ENCODE measurements around the gene B3GALT5. TPM values are rescaled to one million over a fixed set of nuclear protein-coding genes. Genes with fewer than 3 reads are reported as not detected.

B3GALT5 gene
- total RNA-seq, 2 donors from 2014 or later, result 0.64 to 1.2 TPM

DNA sequence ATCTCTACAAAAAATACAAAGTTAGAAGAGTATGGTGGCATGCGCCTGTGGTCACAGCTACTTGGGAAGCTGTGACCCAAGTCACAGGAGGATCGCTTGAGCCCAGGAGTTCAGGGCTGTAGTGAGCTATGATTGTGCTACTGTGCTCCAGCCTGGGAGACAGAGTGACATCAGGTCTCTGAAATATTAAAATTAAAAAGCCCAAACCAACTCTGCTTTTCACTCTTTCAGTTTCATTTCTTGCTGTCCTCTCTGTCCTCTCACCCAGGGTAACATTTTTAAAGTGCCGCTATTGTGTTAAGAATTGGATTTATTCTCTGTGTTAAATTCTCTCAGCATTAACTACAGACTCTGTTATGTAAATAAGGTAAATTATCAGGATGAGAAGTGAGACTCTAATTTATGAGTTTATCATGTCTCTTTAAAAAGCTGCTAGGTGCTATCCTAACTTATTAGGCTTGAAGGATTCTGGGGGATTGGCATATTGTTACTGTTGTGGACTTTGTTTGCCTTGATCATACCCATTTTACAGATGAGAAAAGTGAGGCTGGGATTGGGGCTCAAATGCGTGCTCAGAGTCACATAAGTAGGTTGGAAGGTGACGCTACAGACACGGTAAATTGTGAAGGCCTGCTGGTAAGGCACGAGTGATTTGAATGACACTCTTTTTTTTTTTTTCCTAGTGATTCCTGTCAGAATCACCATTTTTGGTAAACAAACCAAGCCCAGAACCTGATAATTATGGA lies 46.5 kb downstream of the B3GALT5 start:
- Histone ChIP-seq H3K27ac (no peak overlapping the region), H3K4me3 (no peak overlapping the region), H3K4me1 (replicated peaks) (no peaks in the 10 kb centered on the region), H3K27me3 (replicated peaks; ENCODE audit: insufficient read depth) (no peaks in the 10 kb centered on the region), H3K9me3 (no peaks in the 10 kb centered on the region), H3K36me3 (no peaks in the 10 kb centered on the region)
- no peak for DNase-seq (ENCODE audit: low spot score)
- intact Hi-C loops (cut with DNase I), result no loop called here
- 77% methylated on average over 7 of the region's 7 CpGs for WGBS
- TF ChIP-seq POLR2AphosphoS5 (IDR thresholded peaks at IDR 0.05), result no peak
- TF ChIP-seq, protein P1, sequence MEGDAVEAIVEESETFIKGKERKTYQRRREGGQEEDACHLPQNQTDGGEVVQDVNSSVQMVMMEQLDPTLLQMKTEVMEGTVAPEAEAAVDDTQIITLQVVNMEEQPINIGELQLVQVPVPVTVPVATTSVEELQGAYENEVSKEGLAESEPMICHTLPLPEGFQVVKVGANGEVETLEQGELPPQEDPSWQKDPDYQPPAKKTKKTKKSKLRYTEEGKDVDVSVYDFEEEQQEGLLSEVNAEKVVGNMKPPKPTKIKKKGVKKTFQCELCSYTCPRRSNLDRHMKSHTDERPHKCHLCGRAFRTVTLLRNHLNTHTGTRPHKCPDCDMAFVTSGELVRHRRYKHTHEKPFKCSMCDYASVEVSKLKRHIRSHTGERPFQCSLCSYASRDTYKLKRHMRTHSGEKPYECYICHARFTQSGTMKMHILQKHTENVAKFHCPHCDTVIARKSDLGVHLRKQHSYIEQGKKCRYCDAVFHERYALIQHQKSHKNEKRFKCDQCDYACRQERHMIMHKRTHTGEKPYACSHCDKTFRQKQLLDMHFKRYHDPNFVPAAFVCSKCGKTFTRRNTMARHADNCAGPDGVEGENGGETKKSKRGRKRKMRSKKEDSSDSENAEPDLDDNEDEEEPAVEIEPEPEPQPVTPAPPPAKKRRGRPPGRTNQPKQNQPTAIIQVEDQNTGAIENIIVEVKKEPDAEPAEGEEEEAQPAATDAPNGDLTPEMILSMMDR (IDR thresholded peaks at IDR 0.05), result no peak
- no peak for TF ChIP-seq POLR2A (IDR thresholded peaks at IDR 0.05)

DNA sequence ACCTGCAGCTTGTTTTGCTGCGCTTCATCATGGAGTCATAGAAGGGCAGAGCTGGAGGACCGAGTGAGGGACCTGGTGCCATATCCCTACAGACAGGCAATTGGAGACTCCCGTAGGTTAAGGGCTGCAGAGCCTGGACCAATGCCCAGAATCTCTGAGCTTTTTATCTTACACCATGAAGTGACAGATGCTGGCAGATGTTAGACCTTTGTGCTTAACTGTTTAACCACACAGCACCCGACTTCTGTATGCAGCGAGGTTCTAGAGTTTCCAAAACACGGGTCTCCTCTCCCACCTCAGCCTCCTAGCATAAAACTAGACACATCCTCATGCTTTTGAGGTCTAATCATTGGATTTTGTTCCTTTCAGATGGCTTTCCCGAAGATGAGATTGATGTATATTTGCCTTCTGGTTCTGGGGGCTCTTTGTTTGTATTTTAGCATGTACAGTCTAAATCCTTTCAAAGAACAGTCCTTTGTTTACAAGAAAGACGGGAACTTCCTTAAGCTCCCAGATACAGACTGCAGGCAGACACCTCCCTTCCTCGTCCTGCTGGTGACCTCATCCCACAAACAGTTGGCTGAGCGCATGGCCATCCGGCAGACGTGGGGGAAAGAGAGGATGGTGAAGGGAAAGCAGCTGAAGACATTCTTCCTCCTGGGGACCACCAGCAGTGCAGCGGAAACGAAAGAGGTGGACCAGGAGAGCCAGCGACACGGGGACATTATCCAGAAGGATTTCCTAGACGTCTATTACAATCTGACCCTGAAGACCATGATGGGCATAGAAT lies 47.6 kb downstream of the B3GALT5 start:
- Histone ChIP-seq H3K9me3 (no peaks in the 10 kb centered on the region), H3K27me3 (replicated peaks; ENCODE audit: insufficient read depth) (no peaks in the 10 kb centered on the region), H3K4me3 (no peak overlapping the region), H3K4me1 (replicated peaks) (no peaks in the 10 kb centered on the region), H3K27ac (no peak overlapping the region), H3K36me3 (no peaks in the 10 kb centered on the region)
- DNase-seq (ENCODE audit: low spot score), result peak; percentile 16
- TF ChIP-seq POLR2AphosphoS5 (IDR thresholded peaks at IDR 0.05) (peak; percentile 28), POLR2A (IDR thresholded peaks at IDR 0.05) (no peak)
- WGBS, result 13% methylated on average over 17 of the region's 17 CpGs
- intact Hi-C loops (cut with DNase I), result no loop called here

DNA sequence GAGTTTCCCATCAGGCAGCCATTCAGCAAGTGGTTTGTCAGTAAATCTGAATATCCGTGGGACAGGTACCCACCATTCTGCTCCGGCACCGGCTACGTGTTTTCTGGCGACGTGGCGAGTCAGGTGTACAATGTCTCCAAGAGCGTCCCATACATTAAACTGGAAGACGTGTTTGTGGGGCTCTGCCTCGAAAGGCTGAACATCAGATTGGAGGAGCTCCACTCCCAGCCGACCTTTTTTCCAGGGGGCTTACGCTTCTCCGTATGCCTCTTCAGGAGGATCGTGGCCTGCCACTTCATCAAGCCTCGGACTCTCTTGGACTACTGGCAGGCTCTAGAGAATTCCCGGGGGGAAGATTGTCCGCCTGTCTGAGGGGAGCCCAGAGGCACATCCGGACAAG lies 48.4 kb downstream of the B3GALT5 start:
- H3K4me3 ChIP-seq, result no peak overlapping the region
- H3K27me3 ChIP-seq (replicated peaks; ENCODE audit: insufficient read depth), result peaks cover 3% of the 10 kb centered on the region
- TF ChIP-seq POLR2AphosphoS5 (IDR thresholded peaks at IDR 0.05), result no peak
- TF ChIP-seq, protein P1 (IDR thresholded peaks at IDR 0.05), result no peak
- WGBS, result 96% methylated on average over 18 of the region's 18 CpGs
- H3K4me1 ChIP-seq (replicated peaks), result no peaks in the 10 kb centered on the region
- DNase-seq (ENCODE audit: low spot score), result no peak
- H3K27ac ChIP-seq, result no peak overlapping the region
- intact Hi-C loops (cut with DNase I), result no loop called here
- no peaks in the 10 kb centered on the region for H3K9me3 ChIP-seq
- no peaks in the 10 kb centered on the region for H3K36me3 ChIP-seq

DNA sequence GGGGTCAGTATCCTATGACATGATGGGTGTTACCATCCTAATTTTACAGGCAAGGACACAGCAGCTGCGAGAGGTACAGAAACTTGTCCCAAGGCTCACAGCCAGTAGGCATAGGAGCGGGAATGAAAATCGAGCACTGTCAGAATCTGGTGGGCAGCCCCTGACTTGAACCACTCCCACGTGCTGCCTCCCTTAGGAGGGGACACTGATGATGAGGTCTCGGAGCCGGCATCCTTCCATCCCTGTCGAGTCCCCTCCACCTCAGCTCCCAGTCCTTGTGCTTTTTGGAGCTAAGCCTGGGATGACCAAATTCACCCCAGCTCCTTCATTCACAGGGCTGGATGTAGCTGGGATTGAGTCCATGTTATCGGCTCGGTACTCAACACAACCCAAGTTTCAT lies 49.0 kb downstream of the B3GALT5 start:
- TF ChIP-seq POLR2AphosphoS5 (IDR thresholded peaks at IDR 0.05), result no peak
- TF ChIP-seq, protein P1 (IDR thresholded peaks at IDR 0.05), result no peak
- no peak for TF ChIP-seq POLR2A (IDR thresholded peaks at IDR 0.05)
- Histone ChIP-seq H3K9me3 (no peaks in the 10 kb centered on the region), H3K36me3 (no peaks in the 10 kb centered on the region), H3K27me3 (replicated peaks; ENCODE audit: insufficient read depth) (peaks cover 4% of the 10 kb centered on the region), H3K4me1 (replicated peaks) (no peaks in the 10 kb centered on the region), H3K27ac (no peak overlapping the region), H3K4me3 (no peak overlapping the region)
- WGBS, result 98% methylated on average over 9 of the region's 9 CpGs
- intact Hi-C loops (cut with DNase I), result no loop called here
- DNase-seq (ENCODE audit: low spot score), result no peak

DNA sequence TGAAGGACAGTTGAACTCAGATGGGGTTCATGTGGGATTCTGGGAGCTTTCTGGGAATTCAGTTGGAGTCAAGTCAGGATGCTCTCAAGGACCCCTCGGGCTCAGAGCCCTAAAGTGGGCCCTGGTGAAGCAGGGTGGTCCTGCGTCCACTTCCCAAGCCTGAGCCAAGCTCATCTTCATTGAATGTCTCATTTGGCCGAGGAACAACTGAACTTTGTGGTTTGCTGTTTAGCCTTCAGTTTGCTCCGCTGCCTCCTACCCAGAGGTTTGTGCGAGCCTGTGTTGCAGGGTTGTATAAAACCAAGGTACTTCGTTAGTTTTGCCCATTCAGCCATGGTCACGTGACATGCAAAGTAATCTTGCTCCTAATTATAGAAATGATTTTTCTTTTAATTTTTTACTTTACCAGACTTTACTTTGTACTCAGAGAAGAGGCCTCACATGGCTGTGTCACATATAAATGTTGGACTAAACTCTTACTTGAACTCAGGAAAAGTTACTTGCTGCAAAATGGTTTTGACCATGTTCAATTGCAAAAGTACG lies 49.7 kb downstream of the B3GALT5 start:
- Histone ChIP-seq H3K4me3 (no peak overlapping the region), H3K27ac (no peak overlapping the region), H3K9me3 (no peaks in the 10 kb centered on the region), H3K27me3 (replicated peaks; ENCODE audit: insufficient read depth) (peaks cover 4% of the 10 kb centered on the region), H3K36me3 (no peaks in the 10 kb centered on the region), H3K4me1 (replicated peaks) (no peaks in the 10 kb centered on the region)
- intact Hi-C loops (cut with DNase I), result no loop called here
- WGBS, result 97% methylated on average over 8 of the region's 8 CpGs
- DNase-seq (ENCODE audit: low spot score), result no peak
- TF ChIP-seq, protein P1 (IDR thresholded peaks at IDR 0.05), result no peak
- TF ChIP-seq POLR2A (IDR thresholded peaks at IDR 0.05) (no peak), POLR2AphosphoS5 (IDR thresholded peaks at IDR 0.05) (no peak)

Measured in prostate gland (tissue), 2 donors.